Psoas muscle (tissue), 8 donors: ENCODE results near the gene OR4S2. TPM values are rescaled to one million over a fixed set of nuclear protein-coding genes. Genes with fewer than 3 reads are reported as not detected.

Source experiments
- ATAC-seq, 4 donors: fragments of 200-7000 bp; cut with Tn5 transposase; one replicate each; pipeline ENCODE4 v1.9.1; 2020; ENCODE audit warnings: moderate library complexity in 3 of 4, mild to moderate bottlenecking in 2 of 4
- DNase-seq, 2 donors: peaks; one replicate each; pipeline ENCODE4 v3.0.0-alpha.2; 2020
- H3K27ac ChIP-seq: fragments of 200-600 bp; one replicate; pipeline ENCODE4 v1.8.0; 2022
- H3K27me3 ChIP-seq, 3 donors: fragments of 200-600 bp in 1 of 3; one replicate each; pipeline versions ENCODE4 v1.6.1 to v1.8.0; 2013 to 2022; ENCODE audit warnings: low read length in 2 of 3, mild to moderate bottlenecking in 2 of 3, moderate library complexity in 1 of 3; ENCODE audit not compliant: insufficient read depth in 3 of 3
- H3K36me3 ChIP-seq, 2 donors: fragments of 200-600 bp in 1 of 2; one replicate each; pipeline versions ENCODE4 v1.6.1 to v1.8.0; 2013 to 2022; ENCODE audit warnings: low read depth in 1 of 2, mild to moderate bottlenecking in 1 of 2, moderate library complexity in 1 of 2; ENCODE audit not compliant: insufficient read depth in 1 of 2
- H3K4me1 ChIP-seq: fragments of 200-600 bp; one replicate; pipeline ENCODE4 v1.8.0; 2022
- H3K4me3 ChIP-seq: fragments of 200-600 bp; one replicate; pipeline ENCODE4 v1.8.0; 2022; ENCODE audit warnings: mild to moderate bottlenecking
- H3K9me3 ChIP-seq: fragments of 200-600 bp; one replicate; pipeline ENCODE4 v1.8.0; 2022
- CTCF ChIP-seq: fragments of 200-600 bp; IDR thresholded peaks from one replicate; pipeline ENCODE4 v1.8.0; 2022; ENCODE audit warnings: antibody characterized with exemption
- WGBS, 3 donors: extraction: QIAGEN DNeasy Blood & Tissue Kit; methylation state at CpG; one replicate each; pipeline versions ENCODE4 v1.1.6 to v1.1.7; 2013; 5-methylcytosine and 5-hydroxymethylcytosine counted together
- intact Hi-C, 2 donors: fragments of 100-400 bp; cut with DNase I; formaldehyde crosslinking; loops; one replicate each; pipeline versions ENCODE4 v1.11.0 to v1.14.2; 2022
- long read RNA-seq, 2 donors: library from polyadenylated mRNA; unstranded; transcript quantifications; one replicate each; pipeline ENCODE4 v2.0.0, GENCODE V29; 2021
- polyA plus RNA-seq, 3 donors: library from polyadenylated mRNA; stranded (reverse); fragments of 200-250 nt; gene quantifications; one replicate each; pipeline ENCODE4 v1.2.3, GENCODE V29; 2013
- total RNA-seq, 4 donors: library from RNA; stranded (reverse); fragmentation: NEBNext Ultra II Directional in 2 of 4; extraction: Animal tissue kit (Norgen Biotek cat#: 25700) in 2 of 4; gene quantifications; one replicate each; pipeline versions ENCODE4 v1.2.1 to v1.2.4, GENCODE V29; 2021 to 2023
- donor health status: healthy with polysubstance abuse.
- donor health status: DM: no; HTN: no; CAD: no; lungs with moderate emphysema.
- donor health status: Bipolar disorder and iron deficiency.
- donor health status: healthy.
- donor health status: DM: yes; HTN: yes; CAD: no.
- donor health status: DM: no; HTN: no; CAD: no.
- donor health status: DM: no; HTN: no; CAD: no.
- donor health status: DM: yes; HTN: yes; CAD: no.

Gene OR4S2
- not detected for total RNA-seq
- not detected for polyA plus RNA-seq
- long read RNA-seq, donor 1 = 0 reads
- long read RNA-seq, donor 2 = 0 reads

DNA sequence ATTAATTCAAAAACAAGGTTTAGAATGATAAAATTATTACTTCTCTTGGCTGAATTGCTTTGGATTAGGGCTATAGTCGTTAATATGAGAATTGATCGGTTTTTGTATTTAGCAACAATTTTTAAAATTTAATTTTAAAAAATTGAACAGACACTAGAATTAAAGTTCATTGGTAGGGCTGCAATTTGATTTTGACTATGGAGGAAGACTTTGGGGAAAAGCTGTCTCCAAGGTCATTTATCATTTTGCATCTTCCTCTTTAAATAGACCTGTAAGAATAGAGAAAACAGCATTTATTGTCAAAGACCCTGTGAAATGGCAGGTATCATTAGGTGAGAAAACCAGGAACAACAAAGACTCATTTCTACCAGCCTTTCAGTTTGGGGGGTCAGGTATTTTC lies at the start of gene OR4S2:
OR4S2 (plus strand) TSS at position 301 of the 400 bp plus-strand sequence. CDS start 2,577 bp downstream, outside the sequence.
- H3K4me1 ChIP-seq = no peaks in the 10 kb centered on the region
- 69 to 78% (median 78%) methylated on average over 2 of the region's 2 CpGs for WGBS, 3 donors
- DNase-seq (no peak), ATAC-seq (no peak)
- H3K4me3 ChIP-seq = no peak within 1 kb of the TSS
- no peak within 1 kb of the TSS for H3K27ac ChIP-seq
- TF ChIP-seq CTCF = no peak
- no peaks in the 10 kb centered on the region for H3K27me3 ChIP-seq
- intact Hi-C loops = no loop called here
- H3K9me3 ChIP-seq = no peaks in the 10 kb centered on the region
- no peaks in the 10 kb centered on the region for H3K36me3 ChIP-seq

- Histone ChIP-seq H3K4me3 (no peak within 1 kb of the TSS), H3K36me3 (no peaks in the 10 kb centered on the region), H3K4me1 (no peaks in the 10 kb centered on the region), H3K27me3 (no peaks in the 10 kb centered on the region), H3K27ac (no peak within 1 kb of the TSS), H3K9me3 (no peaks in the 10 kb centered on the region)
- WGBS, 3 donors = 40 to 48% (median 46%) methylated on average over 2 of the region's 2 CpGs
- DNase-seq (no peak), ATAC-seq (no peak)
- TF ChIP-seq CTCF = no peak
- intact Hi-C loops = no loop called here
Measured at GRCh38 chr11:55607545-55607944, 40.6 kb upstream of the OR4S2 start, which contains the start of gene OR4C11. Gene OR4C11 (minus strand): TSS chr11:55607645. CDS start chr11:55604373, 3,272 bp downstream.

GRCh38 chr11:55624531-55624930 lies 23.6 kb upstream of the OR4S2 start:
- Histone ChIP-seq H3K4me1 (no peaks in the 10 kb centered on the region), H3K27me3 (no peaks in the 10 kb centered on the region), H3K4me3 (no peak overlapping the region), H3K36me3 (no peaks in the 10 kb centered on the region), H3K27ac (no peak overlapping the region), H3K9me3 (peaks cover 6% of the 10 kb centered on the region)
- DNase-seq = no peak
- 69 to 89% (median 85%) methylated on average over 1 of the region's 1 CpG for WGBS, 3 donors
- ATAC-seq = no peak
- intact Hi-C loops = no loop called here
- no peak for TF ChIP-seq CTCF

GRCh38 chr11:55634813-55635212 lies 13.3 kb upstream of the OR4S2 start, which contains the start of gene OR4P4:
Gene OR4P4 (plus strand): TSS chr11:55635113.
- Histone ChIP-seq H3K9me3 (no peaks in the 10 kb centered on the region), H3K4me3 (no peak within 1 kb of the TSS), H3K4me1 (no peaks in the 10 kb centered on the region), H3K27me3 (no peaks in the 10 kb centered on the region), H3K27ac (no peak within 1 kb of the TSS), H3K36me3 (no peaks in the 10 kb centered on the region)
- 36 to 45% (median 43%) methylated on average over 3 of the region's 3 CpGs for WGBS, 3 donors
- TF ChIP-seq CTCF = no peak
- intact Hi-C loops = no loop called here
- no peak for ATAC-seq
- DNase-seq = no peak

- intact Hi-C loops = no loop called here
- ATAC-seq (no peak), DNase-seq (no peak)
- Histone ChIP-seq H3K27me3 (no peaks in the 10 kb centered on the region), H3K4me3 (no peak overlapping the region), H3K36me3 (no peaks in the 10 kb centered on the region), H3K4me1 (no peaks in the 10 kb centered on the region), H3K27ac (no peak overlapping the region), H3K9me3 (no peaks in the 10 kb centered on the region)
- 47 to 67% (median 52%) methylated on average over 1 of the region's 1 CpG for WGBS, 3 donors
- no peak for TF ChIP-seq CTCF
Measured at GRCh38 chr11:55652560-55652959, 4.4 kb downstream of the OR4S2 start.
